Activated CD4-positive, alpha-beta T cell treated with anti-CD3 and anti-CD28 coated beads for 36 hours (primary cell): Measurements from ENCODE around the gene MED25. TPM values are rescaled to one million over a fixed set of nuclear protein-coding genes. Genes with fewer than 3 reads are reported as not detected.
A peak's percentile ranks its signal among the peaks of the same experiment; 100 is the strongest.

Source experiments
- ATAC-seq: fragments of 200-7000 bp; cut with Tn5 transposase; one replicate; pipeline ENCODE4 v1.10.0; 2021; ENCODE audit warnings: mild to moderate bottlenecking, moderate library complexity
- CTCF ChIA-PET: fragments of 350-600 bp; sonication (Branson Sonifier 250); formaldehyde crosslinking; loops from one replicate; lab custom pipeline; 2021; ENCODE audit warnings: antibody characterized with exemption; lab: Charles Lee
- POLR2A ChIA-PET: fragments of 350-600 bp; sonication (Branson Sonifier 250); formaldehyde crosslinking; loops from one replicate; lab custom pipeline; 2021; ENCODE audit warnings: antibody characterized with exemption, inconsistent platforms; lab: Charles Lee
- DNase-seq: peaks from one replicate; pipeline ENCODE4 v3.0.0-alpha.2; 2020
- H3K27ac Mint-ChIP-seq: one replicate; pipeline ENCODE4 v1.8.0; 2021; ENCODE audit warnings: mixed read lengths
- H3K27me3 Mint-ChIP-seq: one replicate; pipeline ENCODE4 v1.8.0; 2021; ENCODE audit warnings: mixed read lengths
- H3K36me3 Mint-ChIP-seq: one replicate; pipeline ENCODE4 v1.8.0; 2021; ENCODE audit warnings: low read depth, mixed read lengths
- H3K4me1 Mint-ChIP-seq: one replicate; pipeline ENCODE4 v1.8.0; 2021; ENCODE audit warnings: mixed read lengths
- H3K4me3 Mint-ChIP-seq: one replicate; pipeline ENCODE4 v1.8.0; 2021; ENCODE audit warnings: mild to moderate bottlenecking, moderate library complexity, mixed read lengths
- H3K9me3 Mint-ChIP-seq: one replicate; pipeline ENCODE4 v1.8.0; 2021; ENCODE audit warnings: low read depth, mixed read lengths
- intact Hi-C, 2 experiments: fragments of 100-400 bp; cut with DNase I in 1 of 2; cut with micrococcal nuclease in 1 of 2; formaldehyde crosslinking; loops; one replicate each; pipeline versions ENCODE4 v1.14.2 to v1.15.1; 2022 to 2024; cut with DNase I, micrococcal nuclease
- total RNA-seq, 2 experiments: library from RNA; stranded (reverse); gene quantifications; one replicate each; pipeline ENCODE4 v1.2.3, GENCODE V29; 2021

The MED25 gene
- total RNA-seq, 2 experiments from 2014 or later: 39.6 to 49.9 TPM

DNA sequence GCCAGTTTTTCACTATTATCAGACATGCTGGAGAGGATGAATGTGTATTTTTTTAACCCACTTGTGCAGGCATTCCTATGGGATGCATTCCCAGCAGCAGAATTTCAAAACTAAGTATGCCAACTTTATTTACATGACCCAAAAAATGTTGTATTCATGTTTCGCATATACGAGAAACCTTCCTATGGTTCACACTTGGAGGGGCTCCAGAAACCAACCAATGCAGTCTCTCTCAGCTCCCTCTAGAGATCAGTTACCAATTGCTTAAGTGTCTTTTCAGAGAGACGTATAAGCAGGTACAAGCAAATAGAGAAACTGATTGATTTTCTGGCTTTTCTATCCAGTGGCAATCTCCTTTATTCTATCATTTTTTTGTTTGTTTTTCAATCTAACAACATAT, 27.3 kb downstream of the MED25 start:
- Mint-ChIP-seq H3K27ac (no peak overlapping the region), H3K9me3 (peaks cover 11% of the 10 kb centered on the region), H3K4me3 (no peak overlapping the region), H3K27me3 (no peaks in the 10 kb centered on the region), H3K4me1 (peaks cover 22% of the 10 kb centered on the region), H3K36me3 (peaks cover 11% of the 10 kb centered on the region)
- intact Hi-C loops: no loop called here
- ChIA-PET CTCF (interaction anchor here (0.6 kb wide), 1 partner anchor 41 kb away, joined by 3 read pairs; no protein-coding TSS in a partner anchor), POLR2A (no interaction called here)
- no peak for ATAC-seq
- no peak for DNase-seq

- ChIA-PET POLR2A (interaction anchor here (0.7 kb wide), 1 partner anchor 280 kb away, joined by 4 read pairs; no protein-coding TSS in a partner anchor), CTCF (no interaction called here)
- H3K27ac Mint-ChIP-seq: no peak overlapping the region
- peaks cover 22% of the 10 kb centered on the region for H3K4me1 Mint-ChIP-seq
- H3K9me3 Mint-ChIP-seq: peaks cover 11% of the 10 kb centered on the region
- H3K27me3 Mint-ChIP-seq: no peaks in the 10 kb centered on the region
- peaks cover 11% of the 10 kb centered on the region for H3K36me3 Mint-ChIP-seq
- intact Hi-C loops: no loop called here
- ATAC-seq (no peak), DNase-seq (no peak)
- H3K4me3 Mint-ChIP-seq: no peak overlapping the region
Observed at GRCh38 chr19:49846408-49846807, 28.3 kb downstream of the MED25 start.

- H3K4me3 Mint-ChIP-seq: no peak overlapping the region
- CTCF ChIA-PET: interaction anchor here (0.8 to 1.3 kb wide), 2 partner anchors 21 to 218 kb away, joined by 3 to 5 read pairs; no protein-coding TSS in a partner anchor
- no peak overlapping the region for H3K27ac Mint-ChIP-seq
Observed at GRCh38 chr19:49847731-49848696, 29.9 kb downstream of the MED25 start.

GRCh38 chr19:49848938-49849337, 30.8 kb downstream of the MED25 start:
- POLR2A ChIA-PET: interaction anchor here (0.8 to 1.5 kb wide), 3 partner anchors 30 to 184 kb away, joined by 3 read pairs; partner anchors contain the start of genes IRF3 and PRMT1

More at GRCh38 chr19:49847731-49848696, 29.9 kb downstream of the MED25 start:
- Mint-ChIP-seq H3K36me3 (peaks cover 18% of the 10 kb centered on the region), H3K9me3 (peaks cover 11% of the 10 kb centered on the region), H3K27me3 (no peaks in the 10 kb centered on the region), H3K4me1 (peaks cover 33% of the 10 kb centered on the region)
- intact Hi-C loops: no loop called here
- ATAC-seq (peak; percentile 22), DNase-seq (peak; percentile 31)
- POLR2A ChIA-PET: interaction anchor here (0.6 to 1.5 kb wide), 8 partner anchors 17 to 1229 kb away, joined by 3 to 7 read pairs (median 3); partner anchors contain the start of genes IRF3, PRMT1, RPL18 and SPHK2

GRCh38 chr19:49849433-49850220, 31.5 kb downstream of the MED25 start:
- peaks cover 36% of the 10 kb centered on the region for H3K4me1 Mint-ChIP-seq
- POLR2A ChIA-PET: interaction anchor here (1.5 kb wide), 1 partner anchor 31 kb away, joined by 3 read pairs; no protein-coding TSS in a partner anchor
- no peak for DNase-seq

More at GRCh38 chr19:49848938-49849337, 30.8 kb downstream of the MED25 start:
- Mint-ChIP-seq H3K36me3 (peaks cover 18% of the 10 kb centered on the region), H3K27ac (peak overlapping the region; percentile 29), H3K27me3 (no peaks in the 10 kb centered on the region), H3K4me1 (peaks cover 36% of the 10 kb centered on the region), H3K9me3 (peaks cover 11% of the 10 kb centered on the region), H3K4me3 (peak overlapping the region; percentile 30)
- DNase-seq (no peak), ATAC-seq (no peak)
- intact Hi-C loops: no loop called here
- CTCF ChIA-PET: interaction anchor here (0.8 to 1.3 kb wide), 2 partner anchors 20 to 218 kb away, joined by 3 to 5 read pairs; no protein-coding TSS in a partner anchor

DNA sequence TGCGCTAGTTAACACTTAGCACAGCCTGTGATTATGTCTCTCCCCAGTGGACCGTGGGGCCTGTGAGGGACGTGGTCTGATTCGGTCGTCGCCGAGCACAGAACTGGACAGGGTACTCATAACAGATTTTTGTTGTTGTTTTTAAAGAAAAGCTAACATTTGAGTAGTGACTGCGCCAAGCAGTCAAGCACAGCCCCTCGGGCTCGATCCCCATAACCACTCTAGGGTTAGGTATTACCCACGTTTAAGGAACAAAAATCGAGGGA, 32.1 kb downstream of the MED25 start:
- ATAC-seq: peak; percentile 0
- H3K9me3 Mint-ChIP-seq: peaks cover 11% of the 10 kb centered on the region
- peak overlapping the region; percentile 85 for H3K4me3 Mint-ChIP-seq

More at GRCh38 chr19:49849433-49850220, 31.5 kb downstream of the MED25 start:
- ATAC-seq: no peak
- CTCF ChIA-PET: interaction anchor here (0.6 to 1.0 kb wide), 2 partner anchors 31 to 132 kb away, joined by 3 to 5 read pairs; partner anchors contain the start of gene MED25
- peaks cover 18% of the 10 kb centered on the region for H3K36me3 Mint-ChIP-seq
- no peak overlapping the region for H3K27ac Mint-ChIP-seq
- peaks cover 11% of the 10 kb centered on the region for H3K9me3 Mint-ChIP-seq
- H3K4me3 Mint-ChIP-seq: peak overlapping the region; percentile 85
- intact Hi-C loops: loop anchor here (1.0 to 2.0 kb wide), 11 partner anchors 18 to 353 kb away; partner anchors contain the start of genes AKT1S1 (in 2 of the 2), FUZ (in 2 of the 2), TBC1D17 (in 2 of the 2) and MED25 (in 1 of the 2)
- no peaks in the 10 kb centered on the region for H3K27me3 Mint-ChIP-seq

GRCh38 chr19:49850487-49851342, 32.6 kb downstream of the MED25 start, which contains the start of gene PTOV1:
Gene PTOV1 (plus strand): TSS chr19:49851159.
- intact Hi-C loops: loop anchor here (1.0 to 2.0 kb wide), 14 partner anchors 17 to 354 kb away; partner anchors contain the start of genes AKT1S1 (in 2 of the 2), FUZ (in 2 of the 2), TBC1D17 (in 2 of the 2) and ATF5 (in 1 of the 2)
- peak within 1 kb of the TSS; percentile 91 for H3K27ac Mint-ChIP-seq
- ATAC-seq: peak; percentile 91

More for the DNA sequence above, 32.1 kb downstream of the MED25 start:
- ChIA-PET CTCF (interaction anchor here (0.6 to 1.0 kb wide), 6 partner anchors 15 to 132 kb away, joined by 3 to 7 read pairs (median 3); partner anchors contain the start of genes FUZ and MED25), POLR2A (interaction anchor here (0.6 to 1.5 kb wide), 6 partner anchors 11 to 545 kb away, joined by 3 to 7 read pairs (median 4); partner anchors contain the start of genes ATF5, FUZ and NUP62)
- intact Hi-C loops: loop anchor here (1.0 to 2.0 kb wide), 11 partner anchors 17 to 353 kb away; partner anchors contain the start of genes AKT1S1 (in 2 of the 2), FUZ (in 2 of the 2), TBC1D17 (in 2 of the 2) and MED25 (in 1 of the 2)
- Mint-ChIP-seq H3K27ac (peak overlapping the region; percentile 58), H3K27me3 (no peaks in the 10 kb centered on the region), H3K4me1 (peaks cover 36% of the 10 kb centered on the region), H3K36me3 (peaks cover 18% of the 10 kb centered on the region)
- DNase-seq: no peak

DNA sequence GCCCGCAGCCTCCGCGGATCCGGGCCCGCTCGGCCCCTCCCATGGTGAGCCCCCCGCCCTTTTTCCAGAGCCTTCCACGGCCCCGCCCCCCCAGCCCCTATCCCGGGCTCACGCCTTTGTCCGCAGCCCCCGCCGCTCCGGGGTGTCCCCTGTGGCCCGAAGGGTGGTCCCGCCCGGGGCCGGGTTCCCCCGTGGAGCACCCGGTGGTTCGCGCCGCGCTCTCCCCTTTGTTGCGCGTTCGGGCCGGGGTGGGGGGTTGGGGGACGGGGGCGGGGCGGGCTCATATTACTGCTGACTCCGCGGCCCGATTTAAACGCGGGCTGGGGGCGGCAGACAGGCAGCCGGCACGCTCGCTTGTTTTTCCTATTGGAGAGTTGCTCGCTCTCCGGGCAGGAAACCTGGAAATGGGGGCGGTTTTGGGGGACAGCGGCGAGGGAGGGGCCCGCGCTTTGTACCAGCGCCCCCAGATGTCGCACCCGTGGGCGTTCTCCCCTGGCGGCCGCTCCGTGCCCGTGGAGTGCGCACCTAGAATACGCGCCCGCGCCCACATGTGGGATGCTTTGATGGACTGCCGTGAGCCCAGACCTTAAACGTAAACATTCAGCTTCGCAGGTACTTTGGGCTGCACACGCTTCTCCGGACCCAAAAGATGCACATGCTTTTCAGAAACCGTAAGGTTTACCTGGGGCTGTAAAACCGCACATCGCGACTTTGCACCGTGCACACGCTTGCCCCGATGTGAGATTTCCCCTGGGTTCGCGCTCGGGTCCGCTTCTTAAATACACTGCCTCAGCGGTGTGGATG, 33.6 kb downstream of the MED25 start:
- peaks cover 23% of the 10 kb centered on the region for H3K36me3 Mint-ChIP-seq
- ChIA-PET CTCF (interaction anchor here (0.7 kb wide), 1 partner anchor 171 kb away, joined by 3 read pairs; no protein-coding TSS in a partner anchor), POLR2A (interaction anchor here (1.5 kb wide), 1 partner anchor 39 kb away, joined by 3 read pairs; the partner anchor contains the start of gene FUZ)
- H3K4me3 Mint-ChIP-seq: peak overlapping the region; percentile 85
- ATAC-seq (no peak), DNase-seq (peak; percentile 54)
- no peaks in the 10 kb centered on the region for H3K27me3 Mint-ChIP-seq
- intact Hi-C loops: loop anchor here (1.0 to 2.0 kb wide), 6 partner anchors 16 to 355 kb away; partner anchors contain the start of genes ATF5 (in 1 of the 2), BCL2L12 (in 1 of the 2), FUZ (in 1 of the 2) and IRF3 (in 1 of the 2)
- H3K9me3 Mint-ChIP-seq: peaks cover 11% of the 10 kb centered on the region
- peaks cover 36% of the 10 kb centered on the region for H3K4me1 Mint-ChIP-seq
- peak overlapping the region; percentile 68 for H3K27ac Mint-ChIP-seq

More at GRCh38 chr19:49850487-49851342, 32.6 kb downstream of the MED25 start, which contains the start of gene PTOV1:
- Mint-ChIP-seq H3K36me3 (peaks cover 22% of the 10 kb centered on the region), H3K4me3 (peak within 1 kb of the TSS; percentile 85), H3K27me3 (no peaks in the 10 kb centered on the region), H3K9me3 (peaks cover 11% of the 10 kb centered on the region), H3K4me1 (peaks cover 36% of the 10 kb centered on the region)
- CTCF ChIA-PET: interaction anchor here (0.6 to 1.0 kb wide), 7 partner anchors 14 to 170 kb away, joined by 3 to 7 read pairs (median 3); partner anchors contain the start of genes FUZ and MED25
- DNase-seq: peak; percentile 95
- POLR2A ChIA-PET: interaction anchor here (0.6 to 1.5 kb wide), 7 partner anchors 11 to 544 kb away, joined by 3 to 7 read pairs (median 3); partner anchors contain the start of genes ATF5, FUZ and NUP62
